Activated naive CD4-positive, alpha-beta T cell treated with anti-CD3 and anti-CD28 coated beads, Interleukin-2, amount 50 U/mL, for 72 hours (primary cell): Measurements from ENCODE around the gene KIF22. TPM values are rescaled to one million over a fixed set of nuclear protein-coding genes. Genes with fewer than 3 reads are reported as not detected.
"Not testable (repeated sequence)": the region's sequence is repeated elsewhere in the genome, so short reads cannot be mapped to it uniquely, and the experiment has no call there.

ENCODE experiments used
- ATAC-seq, 2 donors: fragments of 150-1000 bp; cut with Tn5 transposase; 2 replicates each; pipeline ENCODE4 v1.10.0; 2021; ENCODE audit warnings: mild to moderate bottlenecking in 2 of 2, moderate library complexity in 2 of 2
- DNase-seq, 2 donors: peaks; one replicate each; pipeline ENCODE4 v3.0.0; 2021 to 2022; ENCODE audit warnings: low spot score in 2 of 2
- H3K27ac Mint-ChIP-seq, 2 donors: one replicate each; pipeline ENCODE4 v1.8.0; 2022; ENCODE audit warnings: mild to moderate bottlenecking in 2 of 2, mixed read lengths in 2 of 2
- H3K36me3 Mint-ChIP-seq, 2 donors: one replicate each; pipeline ENCODE4 v1.8.0; 2022; ENCODE audit warnings: mixed read lengths in 2 of 2
- H3K9me3 Mint-ChIP-seq, 2 donors: one replicate each; pipeline ENCODE4 v1.8.0; 2022; ENCODE audit warnings: mixed read lengths in 2 of 2
- total RNA-seq, 2 donors: library from RNA; stranded (reverse); gene quantifications; one replicate each; pipeline ENCODE4 v1.2.3, GENCODE V29; 2022

Gene KIF22
- total RNA-seq, 2 donors from 2014 or later = 151 to 268 TPM

GRCh38 chr16:29784157-29784556 is 6.4 kb upstream of the KIF22 start:
- H3K27ac Mint-ChIP-seq = peak overlapping the region in 1 of 2 donors; percentile 26
- DNase-seq = peak in 1 of 2 donors; percentile 40
- H3K9me3 Mint-ChIP-seq = no peaks in the 10 kb centered on the region
- no peaks in the 10 kb centered on the region for H3K36me3 Mint-ChIP-seq
- ATAC-seq = peak; percentile 90 to 98

GRCh38 chr16:29784901-29785500 is 5.5 kb upstream of the KIF22 start:
- H3K27ac Mint-ChIP-seq = no peak overlapping the region

GRCh38 chr16:29787155-29787554 is 3.4 kb upstream of the KIF22 start:
- not testable (repeated sequence) for H3K9me3 Mint-ChIP-seq, DNase-seq, ATAC-seq
- Mint-ChIP-seq H3K27ac (peak overlapping the region in 1 of 2 donors; percentile 18), H3K36me3 (peaks cover 19 to 24% of the 10 kb centered on the region in 2 donors)

More at GRCh38 chr16:29784901-29785500, 5.5 kb upstream of the KIF22 start:
- ATAC-seq (peak; percentile 56 to 84), DNase-seq (peak; percentile 77 to 80)
- Mint-ChIP-seq H3K9me3 (no peaks in the 10 kb centered on the region), H3K36me3 (peaks cover 0 to 2% of the 10 kb centered on the region in 2 donors)

GRCh38 chr16:29789775-29790182 is 772 bp upstream of the KIF22 start:
- no peak for DNase-seq

GRCh38 chr16:29790949-29791844 is 646 bp downstream of the KIF22 start:
- H3K36me3 Mint-ChIP-seq = peaks cover 41 to 45% of the 10 kb centered on the region in 2 donors
- DNase-seq = no peak
- peak overlapping the region; percentile 94 to 98 for H3K27ac Mint-ChIP-seq
- peak in 1 of 2 donors; percentile 23 for ATAC-seq
- no peaks in the 10 kb centered on the region for H3K9me3 Mint-ChIP-seq

More at GRCh38 chr16:29789775-29790182, 772 bp upstream of the KIF22 start:
- no peaks in the 10 kb centered on the region for H3K9me3 Mint-ChIP-seq
- peaks cover 41% of the 10 kb centered on the region in 2 donors for H3K36me3 Mint-ChIP-seq
- no peak for ATAC-seq
- peak overlapping the region; percentile 94 to 98 for H3K27ac Mint-ChIP-seq

- DNase-seq = no peak
- Mint-ChIP-seq H3K27ac (peak overlapping the region; percentile 52 to 94), H3K9me3 (no peaks in the 10 kb centered on the region), H3K36me3 (peaks cover 45 to 50% of the 10 kb centered on the region in 2 donors)
- ATAC-seq = no peak
Measured at GRCh38 chr16:29791845-29792807, 1.6 kb downstream of the KIF22 start.

- not testable (repeated sequence) for DNase-seq, ATAC-seq, H3K9me3 Mint-ChIP-seq
- H3K36me3 Mint-ChIP-seq = peaks cover 51 to 56% of the 10 kb centered on the region in 2 donors
- H3K27ac Mint-ChIP-seq = peak overlapping the region in 1 of 2 donors; percentile 31
Measured at GRCh38 chr16:29793153-29793552, 2.6 kb downstream of the KIF22 start.

GRCh38 chr16:29794231-29794710 is 3.7 kb downstream of the KIF22 start:
- no peak overlapping the region for H3K27ac Mint-ChIP-seq
- peaks cover 56 to 59% of the 10 kb centered on the region in 2 donors for H3K36me3 Mint-ChIP-seq
- no peak for ATAC-seq
- no peaks in the 10 kb centered on the region for H3K9me3 Mint-ChIP-seq
- DNase-seq = no peak

GRCh38 chr16:29802416-29802935 is 11.9 kb downstream of the KIF22 start:
- ATAC-seq (no peak), DNase-seq (no peak)
- Mint-ChIP-seq H3K36me3 (peaks cover 30 to 37% of the 10 kb centered on the region in 2 donors), H3K9me3 (no peaks in the 10 kb centered on the region), H3K27ac (peak overlapping the region; percentile 74 to 89)

- ATAC-seq (no peak), DNase-seq (no peak)
- Mint-ChIP-seq H3K9me3 (no peaks in the 10 kb centered on the region), H3K27ac (peak overlapping the region; percentile 89 to 99), H3K36me3 (peaks cover 36 to 40% of the 10 kb centered on the region in 2 donors)
Measured at GRCh38 chr16:29804020-29804419, 13.5 kb downstream of the KIF22 start.

- Mint-ChIP-seq H3K27ac (peak overlapping the region; percentile 89 to 100), H3K9me3 (no peaks in the 10 kb centered on the region), H3K36me3 (peaks cover 38 to 42% of the 10 kb centered on the region in 2 donors)
- ATAC-seq (no peak), DNase-seq (no peak)
Measured at GRCh38 chr16:29804455-29805231, 14.1 kb downstream of the KIF22 start.

GRCh38 chr16:29805232-29806098 is 14.9 kb downstream of the KIF22 start:
- H3K36me3 Mint-ChIP-seq = peaks cover 43 to 48% of the 10 kb centered on the region in 2 donors
- H3K27ac Mint-ChIP-seq = peak overlapping the region; percentile 89 to 100
- no peaks in the 10 kb centered on the region for H3K9me3 Mint-ChIP-seq
- DNase-seq (peak; percentile 98), ATAC-seq (peak; percentile 62 to 69)

GRCh38 chr16:29806099-29806579 is 15.6 kb downstream of the KIF22 start, which contains the start of gene MAZ:
MAZ (plus strand) TSS chr16:29806529; CDS start chr16:29806702, 173 bp downstream.
- DNase-seq (peak in 1 of 2 donors; percentile 64), ATAC-seq (no peak)
- Mint-ChIP-seq H3K36me3 (peaks cover 43 to 48% of the 10 kb centered on the region in 2 donors), H3K27ac (peak within 1 kb of the TSS; percentile 97 to 100), H3K9me3 (no peaks in the 10 kb centered on the region)
